Prostate gland (tissue), 2 donors: ENCODE measurements around the gene E2F2. TPM values are rescaled to one million over a fixed set of nuclear protein-coding genes. Genes with fewer than 3 reads are reported as not detected.
"Not testable (repeated sequence)": the region's sequence is repeated elsewhere in the genome, so short reads cannot be mapped to it uniquely, and the experiment has no call there.

ENCODE experiments used
- DNase-seq: peaks from one replicate; pipeline ENCODE4 v3.0.0-alpha.2; 2019; ENCODE audit warnings: low spot score
- H3K27ac ChIP-seq, 2 donors: fragments of 200-600 bp; sonication (generic); 2 replicates each; pipeline ENCODE4 v1.5.1; 2017 to 2019
- H3K27me3 ChIP-seq: fragments of 200-600 bp; sonication (generic); replicated peaks from 2 replicates; pipeline ENCODE4 v1.5.1; 2019; ENCODE audit not compliant: insufficient read depth
- H3K36me3 ChIP-seq, 2 donors: fragments of 200-600 bp; sonication (generic); 1 replicate in 1 of 2; 2 replicates in 1 of 2; pipeline versions ENCODE4 v1.5.1 to v1.8.1; 2017 to 2019
- H3K4me1 ChIP-seq: fragments of 200-600 bp; sonication (generic); replicated peaks from 2 replicates; pipeline ENCODE4 v1.5.1; 2019
- H3K4me3 ChIP-seq, 2 donors: fragments of 200-600 bp; sonication (generic); 2 replicates each; pipeline ENCODE4 v1.5.1; 2017 to 2019
- H3K9me3 ChIP-seq: fragments of 200-600 bp; sonication (generic); 2 replicates; pipeline ENCODE4 v1.5.1; 2017
- CTCF ChIP-seq, 4 experiments: fragments of 200-600 bp in 2 of 4; fragments of 450-650 bp in 2 of 4; sonication (generic) in 2 of 4; IDR thresholded peaks; 1 replicate in 3 of 4; 2 replicates in 1 of 4; pipeline ENCODE4 v1.5.1; 2016 to 2019; ENCODE audit warnings: antibody characterized with exemption in 4 of 4, mild to moderate bottlenecking in 2 of 4, moderate library complexity in 2 of 4
- POLR2A ChIP-seq: fragments of 450-650 bp; IDR thresholded peaks from one replicate; pipeline ENCODE4 v1.6.1; 2016; ENCODE audit warnings: antibody characterized with exemption, mild to moderate bottlenecking
- POLR2AphosphoS5 ChIP-seq: sonication (generic); formaldehyde crosslinking; IDR thresholded peaks from one replicate; pipeline ENCODE4 v1.6.1; 2017; ENCODE audit warnings: antibody characterized with exemption
- WGBS: methylation state at CpG from one replicate; pipeline ENCODE4 v1.1.5; 2018; 5-methylcytosine and 5-hydroxymethylcytosine counted together
- intact Hi-C: fragments of 100-400 bp; cut with DNase I; formaldehyde crosslinking; loops from one replicate; pipeline ENCODE4 v1.14.2; 2022
- total RNA-seq, 2 donors: library from RNA; depleted of rRNA; stranded (reverse); fragments of >200 nt; gene quantifications; one replicate each; pipeline ENCODE4 v1.1.0, GENCODE V29; 2016

Gene E2F2
- total RNA-seq, 2 donors from 2014 or later: 1.0 to 4.1 TPM

DNA sequence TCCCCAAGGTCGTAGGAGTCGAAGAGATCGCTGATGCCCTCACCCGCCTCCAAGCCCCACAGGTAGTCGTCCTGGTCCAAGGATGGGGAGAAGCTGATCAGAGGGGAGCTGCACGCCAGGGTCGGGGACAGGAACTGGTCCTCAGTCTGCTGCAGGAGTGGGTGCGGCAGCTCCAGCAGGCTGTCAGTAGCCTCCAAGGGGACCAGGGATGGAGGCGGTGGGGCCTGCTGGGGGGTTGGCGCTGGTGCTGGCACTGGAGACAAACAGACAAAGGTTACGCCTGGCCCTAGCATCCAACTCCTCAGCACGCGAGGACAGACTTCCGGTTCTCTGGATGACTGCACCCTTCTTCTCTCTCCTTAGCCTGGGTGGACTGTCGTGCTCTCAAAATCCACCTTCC, 21.1 kb downstream of the E2F2 start:
- no peak for DNase-seq
- no peaks in the 10 kb centered on the region for H3K36me3 ChIP-seq
- no peak overlapping the region for H3K4me3 ChIP-seq
- TF ChIP-seq POLR2A (no peak), CTCF (IDR thresholded peaks at IDR 0.05) (no peak), POLR2AphosphoS5 (no peak)
- no peak overlapping the region for H3K27ac ChIP-seq
- no peaks in the 10 kb centered on the region for H3K27me3 ChIP-seq
- no peaks in the 10 kb centered on the region for H3K9me3 ChIP-seq
- 87% methylated on average over 15 of the region's 15 CpGs for WGBS
- H3K4me1 ChIP-seq: no peaks in the 10 kb centered on the region
- intact Hi-C loops: no loop called here

DNA sequence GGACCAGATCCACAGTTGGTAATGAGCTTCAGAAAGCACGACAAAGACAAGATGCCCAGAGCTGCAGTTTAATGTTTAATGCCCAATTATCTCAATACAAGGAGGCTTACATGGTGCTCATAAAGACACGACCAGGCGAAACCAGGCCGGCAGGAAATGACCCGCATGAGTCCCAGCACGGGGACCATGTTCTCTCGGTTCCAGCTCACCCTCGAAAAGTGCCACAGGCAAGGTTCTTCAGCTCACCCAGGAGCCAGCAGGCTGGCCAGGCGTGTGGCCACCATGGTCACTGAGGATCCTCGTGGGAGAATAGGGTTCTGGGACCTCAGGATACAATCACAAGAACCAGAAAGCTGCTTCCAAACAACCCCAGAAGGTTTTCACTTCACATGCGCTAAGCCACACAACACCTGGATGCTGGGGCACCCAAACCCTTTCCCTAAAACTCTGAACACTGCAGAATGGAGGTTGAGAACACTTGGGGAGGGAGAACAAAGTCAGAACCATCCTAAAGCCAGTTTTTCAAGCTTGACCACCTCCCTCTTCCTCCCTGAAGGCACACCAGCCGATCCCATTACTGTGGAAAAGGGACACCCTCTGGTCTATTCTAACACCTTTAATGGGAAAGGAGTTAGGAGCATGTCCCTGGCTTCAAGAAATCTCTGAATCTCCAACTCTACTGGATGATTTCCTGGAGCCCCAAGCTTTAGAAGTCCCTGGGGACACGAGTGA, 24.5 kb downstream of the E2F2 start:
- 79% methylated on average over 13 of the region's 13 CpGs for WGBS
- intact Hi-C loops: no loop called here

GRCh38 chr1:23505851-23506250, 25.2 kb downstream of the E2F2 start:
- DNase-seq: no peak
- 93% methylated on average over 6 of the region's 6 CpGs for WGBS
- intact Hi-C loops: no loop called here
- H3K4me3 ChIP-seq: no peak overlapping the region
- H3K27me3 ChIP-seq: no peaks in the 10 kb centered on the region
- TF ChIP-seq POLR2A (no peak), CTCF (IDR thresholded peaks at IDR 0.05) (no peak), POLR2AphosphoS5 (no peak)
- no peaks in the 10 kb centered on the region for H3K36me3 ChIP-seq
- H3K9me3 ChIP-seq: no peaks in the 10 kb centered on the region
- no peaks in the 10 kb centered on the region for H3K4me1 ChIP-seq
- H3K27ac ChIP-seq: no peak overlapping the region

More for the DNA sequence above, 24.5 kb downstream of the E2F2 start:
- TF ChIP-seq POLR2A (no peak), POLR2AphosphoS5 (no peak), CTCF (IDR thresholded peaks at IDR 0.05) (no peak)
- Histone ChIP-seq H3K27me3 (no peaks in the 10 kb centered on the region), H3K36me3 (no peaks in the 10 kb centered on the region), H3K9me3 (no peaks in the 10 kb centered on the region), H3K27ac (no peak overlapping the region), H3K4me3 (no peak overlapping the region), H3K4me1 (no peaks in the 10 kb centered on the region)
- DNase-seq: no peak

GRCh38 chr1:23504156-23504555, 26.9 kb downstream of the E2F2 start:
- H3K36me3 ChIP-seq, H3K27ac ChIP-seq, H3K9me3 ChIP-seq, H3K4me1 ChIP-seq, H3K4me3 ChIP-seq, DNase-seq, H3K27me3 ChIP-seq, intact Hi-C loops: not testable (repeated sequence)
- 71% methylated on average over 16 of the region's 24 CpGs for WGBS

DNA sequence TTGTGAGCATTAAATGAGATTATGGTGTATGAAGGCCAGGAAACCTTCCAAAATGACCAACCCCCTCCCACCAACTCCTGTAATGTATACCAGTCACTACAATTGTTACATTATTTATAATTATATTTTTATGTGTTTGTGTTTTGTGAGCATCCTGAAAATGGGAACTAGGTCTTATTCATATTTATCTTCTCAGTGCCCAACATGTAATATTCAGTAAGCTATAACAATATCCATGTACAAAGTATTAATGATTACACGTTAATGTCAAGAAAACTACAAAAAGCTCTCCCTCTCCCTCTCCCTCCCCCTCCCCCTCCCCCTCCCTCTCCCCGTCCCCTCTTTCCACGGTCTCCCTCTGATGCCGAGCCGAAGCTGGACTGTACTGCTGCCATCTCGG, 28.1 kb downstream of the E2F2 start:
- intact Hi-C loops: no loop called here
- TF ChIP-seq POLR2A: no peak
- no peak for TF ChIP-seq CTCF (IDR thresholded peaks at IDR 0.05)
- TF ChIP-seq POLR2AphosphoS5: no peak

More for the DNA sequence above, 28.1 kb downstream of the E2F2 start:
- Histone ChIP-seq H3K4me1 (no peaks in the 10 kb centered on the region), H3K27me3 (no peaks in the 10 kb centered on the region), H3K27ac (no peak overlapping the region), H3K4me3 (no peak overlapping the region), H3K36me3 (no peaks in the 10 kb centered on the region), H3K9me3 (no peaks in the 10 kb centered on the region)
- WGBS: 58% methylated on average over 6 of the region's 6 CpGs
- no peak for DNase-seq
